ENCODE data around the gene KCNMA1. TPM values are rescaled to one million over a fixed set of nuclear protein-coding genes. Genes with fewer than 3 reads are reported as not detected.

The KCNMA1 gene
- total and polyA plus RNA-seq, 4 experiments from 2014 or later: 0.26 TPM; not detected in 3

GRCh38 chr10:77545585-77545984 is 92.0 kb downstream of the KCNMA1 start:
- no peak overlapping the region for H3K27ac ChIP-seq (ENCODE audit: low read depth, low read length)
- ChIA-PET CTCF (ENCODE audit: partially characterized antibody) (no interaction called here), POLR2A (ENCODE audit: partially characterized antibody) (no interaction called here)
- no peaks in the 10 kb centered on the region for H3K9me3 ChIP-seq (ENCODE audit: control insufficient read depth in 1 of 2, low read length in 2 of 2)
- no peaks in the 10 kb centered on the region for H3K27me3 ChIP-seq (ENCODE audit: insufficient read depth, low read length)
- no peaks in the 10 kb centered on the region for H3K4me1 ChIP-seq (ENCODE audit: insufficient read depth, low read length)
- Mint-ChIP-seq H3K4me3 (no peak overlapping the region), H3K27ac (no peak overlapping the region), H3K27me3 (peaks cover 2 to 6% of the 10 kb centered on the region in 2 donors), H3K4me1 (no peaks in the 10 kb centered on the region), H3K36me3 (no peaks in the 10 kb centered on the region), H3K9me3 (peaks cover 0 to 17% (median 8%) of the 10 kb centered on the region in 8 donors)
- H3K4me3 ChIP-seq (ENCODE audit: low read length in 2 of 2): no peak overlapping the region
- no peaks in the 10 kb centered on the region for H3K36me3 ChIP-seq (ENCODE audit: insufficient read depth, low read length)
- DNase-seq: no peak
- intact Hi-C loops (cut with micrococcal nuclease): no loop called here

- Histone ChIP-seq H3K9me3 (ENCODE audit: control insufficient read depth in 1 of 2, low read length in 2 of 2) (no peaks in the 10 kb centered on the region), H3K4me3 (ENCODE audit: low read length in 2 of 2) (no peak overlapping the region), H3K27ac (ENCODE audit: low read depth, low read length) (no peak overlapping the region), H3K27me3 (ENCODE audit: insufficient read depth, low read length) (no peaks in the 10 kb centered on the region), H3K36me3 (ENCODE audit: insufficient read depth, low read length) (no peaks in the 10 kb centered on the region), H3K4me1 (ENCODE audit: insufficient read depth, low read length) (no peaks in the 10 kb centered on the region)
- POLR2A ChIA-PET (ENCODE audit: partially characterized antibody): no interaction called here
- H3K27me3 Mint-ChIP-seq: peaks cover 2 to 4% of the 10 kb centered on the region in 2 donors
- H3K4me1 Mint-ChIP-seq: no peaks in the 10 kb centered on the region
- H3K27ac Mint-ChIP-seq: no peak overlapping the region
- CTCF ChIA-PET (ENCODE audit: partially characterized antibody): no interaction called here
- DNase-seq: no peak
- no peaks in the 10 kb centered on the region for H3K36me3 Mint-ChIP-seq
- peaks cover 0 to 17% (median 8%) of the 10 kb centered on the region in 8 donors for H3K9me3 Mint-ChIP-seq
- intact Hi-C loops (cut with micrococcal nuclease): no loop called here
- H3K4me3 Mint-ChIP-seq: no peak overlapping the region
These were observed 93.0 kb downstream of the KCNMA1 start for GRCh38 chr10:77544617-77545016.

GRCh38 chr10:77542710-77543259 is 94.8 kb downstream of the KCNMA1 start:
- peaks cover 0 to 17% (median 8%) of the 10 kb centered on the region in 8 donors for H3K9me3 Mint-ChIP-seq
- no peak overlapping the region for H3K27ac Mint-ChIP-seq
- no peak for DNase-seq
- intact Hi-C loops (cut with micrococcal nuclease): no loop called here
- H3K4me1 Mint-ChIP-seq: no peaks in the 10 kb centered on the region
- Histone ChIP-seq H3K36me3 (ENCODE audit: insufficient read depth, low read length) (no peaks in the 10 kb centered on the region), H3K4me1 (ENCODE audit: insufficient read depth, low read length) (no peaks in the 10 kb centered on the region), H3K9me3 (ENCODE audit: control insufficient read depth in 1 of 2, low read length in 2 of 2) (no peaks in the 10 kb centered on the region), H3K27ac (ENCODE audit: low read depth, low read length) (no peak overlapping the region), H3K4me3 (ENCODE audit: low read length in 2 of 2) (no peak overlapping the region), H3K27me3 (ENCODE audit: insufficient read depth, low read length) (no peaks in the 10 kb centered on the region)
- POLR2A ChIA-PET (ENCODE audit: partially characterized antibody): no interaction called here
- CTCF ChIA-PET (ENCODE audit: partially characterized antibody): no interaction called here
- H3K36me3 Mint-ChIP-seq: no peaks in the 10 kb centered on the region
- H3K4me3 Mint-ChIP-seq: no peak overlapping the region
- peaks cover 2 to 4% of the 10 kb centered on the region in 2 donors for H3K27me3 Mint-ChIP-seq

- Mint-ChIP-seq H3K4me1 (no peaks in the 10 kb centered on the region), H3K27ac (no peak overlapping the region), H3K4me3 (no peak overlapping the region), H3K27me3 (peaks cover 2 to 4% of the 10 kb centered on the region in 2 donors), H3K9me3 (peaks cover 0 to 17% (median 8%) of the 10 kb centered on the region in 8 donors), H3K36me3 (no peaks in the 10 kb centered on the region)
- POLR2A ChIA-PET (ENCODE audit: partially characterized antibody): no interaction called here
- intact Hi-C loops (cut with micrococcal nuclease): no loop called here
- Histone ChIP-seq H3K27ac (ENCODE audit: low read depth, low read length) (no peak overlapping the region), H3K4me3 (ENCODE audit: low read length in 2 of 2) (no peak overlapping the region), H3K9me3 (ENCODE audit: control insufficient read depth in 1 of 2, low read length in 2 of 2) (no peaks in the 10 kb centered on the region), H3K36me3 (ENCODE audit: insufficient read depth, low read length) (no peaks in the 10 kb centered on the region), H3K27me3 (ENCODE audit: insufficient read depth, low read length) (no peaks in the 10 kb centered on the region), H3K4me1 (ENCODE audit: insufficient read depth, low read length) (no peaks in the 10 kb centered on the region)
- DNase-seq: no peak
- CTCF ChIA-PET (ENCODE audit: partially characterized antibody): no interaction called here
These were observed 95.7 kb downstream of the KCNMA1 start for GRCh38 chr10:77541944-77542343.

GRCh38 chr10:77541247-77541646 is 96.4 kb downstream of the KCNMA1 start:
- Histone ChIP-seq H3K27ac (ENCODE audit: low read depth, low read length) (no peak overlapping the region), H3K4me1 (ENCODE audit: insufficient read depth, low read length) (no peaks in the 10 kb centered on the region), H3K9me3 (ENCODE audit: control insufficient read depth in 1 of 2, low read length in 2 of 2) (no peaks in the 10 kb centered on the region), H3K4me3 (ENCODE audit: low read length in 2 of 2) (no peak overlapping the region), H3K36me3 (ENCODE audit: insufficient read depth, low read length) (no peaks in the 10 kb centered on the region), H3K27me3 (ENCODE audit: insufficient read depth, low read length) (no peaks in the 10 kb centered on the region)
- POLR2A ChIA-PET (ENCODE audit: partially characterized antibody): no interaction called here
- H3K27me3 Mint-ChIP-seq: peaks cover 0 to 2% of the 10 kb centered on the region in 2 donors
- intact Hi-C loops (cut with micrococcal nuclease): no loop called here
- CTCF ChIA-PET (ENCODE audit: partially characterized antibody): no interaction called here
- no peaks in the 10 kb centered on the region for H3K36me3 Mint-ChIP-seq
- H3K27ac Mint-ChIP-seq: no peak overlapping the region
- H3K4me3 Mint-ChIP-seq: no peak overlapping the region
- no peaks in the 10 kb centered on the region for H3K4me1 Mint-ChIP-seq
- DNase-seq: no peak
- peaks cover 0 to 17% (median 6%) of the 10 kb centered on the region in 8 donors for H3K9me3 Mint-ChIP-seq

GRCh38 chr10:77539147-77539935 is 98.3 kb downstream of the KCNMA1 start:
- Mint-ChIP-seq H3K4me3 (no peak overlapping the region), H3K4me1 (no peaks in the 10 kb centered on the region), H3K36me3 (no peaks in the 10 kb centered on the region), H3K27ac (no peak overlapping the region), H3K9me3 (peaks cover 0 to 17% (median 4%) of the 10 kb centered on the region in 8 donors), H3K27me3 (peaks cover 0 to 3% of the 10 kb centered on the region in 2 donors)
- intact Hi-C loops (cut with micrococcal nuclease): no loop called here
- H3K36me3 ChIP-seq (ENCODE audit: insufficient read depth, low read length): no peaks in the 10 kb centered on the region
- no peak for DNase-seq
- H3K27me3 ChIP-seq (ENCODE audit: insufficient read depth, low read length): no peaks in the 10 kb centered on the region
- no peaks in the 10 kb centered on the region for H3K9me3 ChIP-seq (ENCODE audit: control insufficient read depth in 1 of 2, low read length in 2 of 2)
- ChIA-PET POLR2A (ENCODE audit: partially characterized antibody) (no interaction called here), CTCF (ENCODE audit: partially characterized antibody) (no interaction called here)
- no peak overlapping the region for H3K4me3 ChIP-seq (ENCODE audit: low read length in 2 of 2)
- no peaks in the 10 kb centered on the region for H3K4me1 ChIP-seq (ENCODE audit: insufficient read depth, low read length)
- no peak overlapping the region for H3K27ac ChIP-seq (ENCODE audit: low read depth, low read length)

GRCh38 chr10:77537720-77538373 is 99.8 kb downstream of the KCNMA1 start:
- CTCF ChIA-PET (ENCODE audit: partially characterized antibody): no interaction called here
- Mint-ChIP-seq H3K9me3 (peaks cover 0 to 7% (median 2%) of the 10 kb centered on the region in 8 donors), H3K4me3 (no peak overlapping the region), H3K4me1 (no peaks in the 10 kb centered on the region), H3K27ac (no peak overlapping the region), H3K36me3 (no peaks in the 10 kb centered on the region), H3K27me3 (peaks cover 0 to 3% of the 10 kb centered on the region in 2 donors)
- DNase-seq: no peak
- Histone ChIP-seq H3K9me3 (ENCODE audit: control insufficient read depth in 1 of 2, low read length in 2 of 2) (no peaks in the 10 kb centered on the region), H3K27me3 (ENCODE audit: insufficient read depth, low read length) (no peaks in the 10 kb centered on the region), H3K27ac (ENCODE audit: low read depth, low read length) (no peak overlapping the region), H3K4me3 (ENCODE audit: low read length in 2 of 2) (no peak overlapping the region), H3K36me3 (ENCODE audit: insufficient read depth, low read length) (no peaks in the 10 kb centered on the region), H3K4me1 (ENCODE audit: insufficient read depth, low read length) (no peaks in the 10 kb centered on the region)
- intact Hi-C loops (cut with micrococcal nuclease): no loop called here
- POLR2A ChIA-PET (ENCODE audit: partially characterized antibody): no interaction called here

Measured in CD4-positive, alpha-beta memory T cell (primary cell).